Inflammatory macrophage (primary cell): ENCODE data around the gene NFASC.

Experiments used
- DNase-seq, 2 donors: peaks; one replicate each; pipeline ENCODE4 v3.0.0-alpha.2; 2020 to 2022

Gene NFASC

GRCh38 chr1:204928671-204929486 lies 58.2 kb downstream of the NFASC start:
- no peak for DNase-seq

DNA sequence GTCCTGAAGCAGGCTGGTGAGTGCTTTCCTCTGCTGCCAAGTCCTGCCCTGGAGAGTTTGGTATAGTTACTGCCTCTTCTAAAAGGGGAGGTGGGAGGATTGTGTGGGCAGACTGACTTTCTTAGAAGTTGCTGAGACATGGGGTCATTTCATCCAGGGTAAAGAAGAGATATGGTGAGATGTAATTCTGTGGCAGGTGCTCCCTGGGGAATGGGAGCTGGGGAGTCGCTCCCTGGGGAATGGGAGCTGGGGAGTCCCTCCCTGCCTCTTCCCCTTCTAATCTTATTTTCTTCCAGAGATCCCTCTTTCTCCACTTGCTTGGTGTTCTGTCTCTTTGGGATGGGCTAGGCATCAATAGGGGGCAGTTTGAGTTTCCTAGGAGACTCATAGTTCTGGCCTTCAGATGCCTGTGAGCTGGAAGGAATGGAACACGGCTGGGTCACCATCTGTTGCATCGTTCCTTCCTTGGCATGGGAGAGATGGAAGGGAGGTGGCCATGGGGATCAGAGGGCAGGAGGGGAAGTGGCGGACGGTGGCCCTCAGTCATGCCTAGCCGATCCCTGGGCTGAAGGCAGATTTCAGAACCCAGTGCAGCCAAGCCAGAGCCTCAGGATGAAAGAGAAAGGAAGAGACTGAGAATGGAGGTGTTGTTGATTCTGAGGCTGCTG lies 59.0 kb downstream of the NFASC start:
- DNase-seq, result no peak

DNA sequence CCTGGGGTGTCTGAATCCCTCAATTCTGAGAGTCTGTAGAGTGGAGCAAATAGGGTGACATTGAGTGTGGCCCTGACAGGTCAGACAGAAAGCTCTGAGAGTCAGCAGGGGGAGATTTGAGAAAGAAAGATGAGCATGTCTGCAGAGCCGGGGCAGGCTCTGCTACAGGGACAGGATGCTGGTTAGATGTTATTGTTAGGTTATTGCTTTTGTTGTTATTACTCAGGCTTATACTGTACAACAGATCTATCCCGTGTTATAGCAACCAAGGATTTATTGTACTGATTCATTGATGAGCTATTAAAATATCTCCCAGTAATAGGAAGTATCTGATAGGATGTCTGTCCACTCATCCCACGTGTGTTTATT lies 59.5 kb downstream of the NFASC start:
- no peak for DNase-seq

DNA sequence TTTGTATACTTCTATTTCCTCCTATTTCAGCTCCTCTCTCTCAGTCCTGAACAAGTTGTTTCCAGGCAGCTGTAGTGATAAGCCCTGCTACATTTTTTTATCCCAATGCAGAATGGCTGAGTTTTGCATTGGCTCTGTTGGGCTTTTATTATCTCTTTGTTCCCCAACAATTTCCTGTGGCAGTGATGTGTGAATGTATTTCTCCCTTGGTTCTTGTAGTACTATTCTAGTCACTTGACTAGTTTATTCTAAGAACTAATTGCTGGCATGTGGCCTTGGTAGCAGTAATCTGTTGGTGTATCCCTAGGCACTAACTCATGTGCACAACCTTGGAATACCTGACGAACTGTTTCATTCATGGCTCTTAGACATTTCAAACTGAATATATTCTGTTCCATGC lies 60.7 kb downstream of the NFASC start:
- no peak for DNase-seq

DNA sequence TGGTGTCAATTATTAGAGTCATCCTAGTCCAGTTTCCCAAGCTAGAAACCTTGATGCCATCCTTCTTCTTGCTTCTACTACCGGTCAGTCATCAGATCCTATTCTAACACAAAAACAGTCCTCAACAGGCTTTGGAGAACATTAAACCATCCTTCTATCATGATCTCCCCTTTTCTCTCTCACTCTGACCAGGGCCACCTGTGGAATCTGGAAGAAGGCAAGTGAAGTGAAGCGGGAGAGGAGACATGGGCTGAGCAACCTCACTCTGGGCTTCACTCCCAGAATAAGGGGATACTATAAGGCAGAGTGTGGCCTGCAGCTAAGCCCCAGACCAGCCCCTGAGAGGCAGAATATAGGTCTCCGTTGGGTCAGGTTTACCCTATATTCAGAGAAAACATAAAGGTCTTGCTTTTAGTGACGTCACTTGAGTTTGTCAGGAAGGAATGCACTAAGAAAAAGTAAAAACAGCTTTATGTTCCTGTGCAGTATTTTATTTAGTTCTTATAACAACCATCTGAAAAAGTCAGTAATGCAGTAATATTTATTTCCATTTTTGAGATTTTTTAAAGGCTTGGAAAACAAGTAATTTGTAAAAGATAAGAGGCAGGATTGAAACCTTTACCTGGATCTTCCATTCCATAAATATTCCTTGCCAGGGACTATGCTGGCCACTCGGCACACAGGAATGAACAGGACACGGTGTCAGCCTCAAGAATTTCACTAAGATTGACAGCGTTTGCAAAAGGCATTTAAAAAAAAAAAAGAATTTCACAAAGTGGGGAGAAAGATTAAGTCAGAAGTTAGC lies 61.3 kb downstream of the NFASC start:
- no peak for DNase-seq

DNA sequence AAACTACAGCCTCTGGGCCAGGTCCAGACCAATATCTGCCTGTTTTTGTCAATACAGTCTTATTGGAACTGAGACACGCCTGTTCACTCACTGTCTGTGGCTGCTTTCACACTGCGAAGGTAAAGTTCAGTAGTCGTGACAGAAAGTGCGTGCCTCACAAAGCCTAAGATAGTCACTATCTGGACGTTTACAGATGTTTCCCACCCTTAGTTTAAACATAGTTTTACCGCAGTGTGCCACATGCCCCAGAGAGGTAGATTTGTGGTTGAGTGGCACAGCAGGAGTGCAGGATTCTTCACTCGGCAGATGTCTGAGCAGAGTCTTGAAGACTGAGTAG lies 61.9 kb downstream of the NFASC start:
- no peak for DNase-seq

GRCh38 chr1:204935155-204935554 lies 64.5 kb downstream of the NFASC start:
- DNase-seq, result no peak

- no peak for DNase-seq
These were observed 66.1 kb downstream of the NFASC start for GRCh38 chr1:204936765-204937164.

DNA sequence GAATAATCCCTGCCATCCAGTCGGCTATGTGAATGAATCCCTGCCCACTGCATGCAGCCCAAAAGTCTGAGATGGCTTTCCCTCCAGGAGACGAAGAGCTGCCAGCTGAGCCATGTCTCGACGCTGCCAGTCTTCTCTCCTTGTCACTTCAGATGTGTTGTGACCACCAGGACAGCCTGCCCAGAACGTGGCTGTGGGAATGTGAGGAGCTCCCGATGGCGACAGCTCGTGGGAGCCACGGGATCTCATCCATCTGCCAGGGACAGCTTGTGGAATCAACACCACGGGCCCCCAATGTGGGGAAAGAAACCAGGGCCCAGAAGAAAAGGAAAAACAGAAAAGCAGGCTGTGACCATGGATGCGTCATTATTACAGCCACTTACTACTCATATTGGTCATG lies 67.2 kb downstream of the NFASC start:
- no peak for DNase-seq

GRCh38 chr1:204940591-204940990 lies 69.9 kb downstream of the NFASC start:
- DNase-seq, result no peak

GRCh38 chr1:204941421-204942338 lies 71.0 kb downstream of the NFASC start:
- DNase-seq, result peak; percentile 49 to 61

DNA sequence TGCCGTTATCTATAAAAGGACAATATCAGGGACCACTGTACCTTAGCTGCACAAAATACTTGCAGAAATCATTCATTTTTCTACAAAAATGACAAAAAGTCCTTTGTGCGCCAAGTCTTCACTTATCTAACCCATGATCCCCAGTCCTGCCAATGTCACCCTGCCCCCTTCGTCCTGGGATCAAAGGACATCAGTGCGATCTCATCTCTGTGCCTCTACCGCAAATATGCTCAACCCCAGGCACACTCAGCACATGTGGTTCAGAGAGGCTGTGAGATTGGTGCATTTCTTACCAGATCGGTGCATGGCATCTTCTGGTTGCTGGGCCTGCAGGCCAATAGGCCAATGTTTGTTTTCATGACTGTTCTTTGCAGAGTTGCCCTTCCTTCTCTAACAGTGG lies 72.8 kb downstream of the NFASC start:
- no peak for DNase-seq

DNA sequence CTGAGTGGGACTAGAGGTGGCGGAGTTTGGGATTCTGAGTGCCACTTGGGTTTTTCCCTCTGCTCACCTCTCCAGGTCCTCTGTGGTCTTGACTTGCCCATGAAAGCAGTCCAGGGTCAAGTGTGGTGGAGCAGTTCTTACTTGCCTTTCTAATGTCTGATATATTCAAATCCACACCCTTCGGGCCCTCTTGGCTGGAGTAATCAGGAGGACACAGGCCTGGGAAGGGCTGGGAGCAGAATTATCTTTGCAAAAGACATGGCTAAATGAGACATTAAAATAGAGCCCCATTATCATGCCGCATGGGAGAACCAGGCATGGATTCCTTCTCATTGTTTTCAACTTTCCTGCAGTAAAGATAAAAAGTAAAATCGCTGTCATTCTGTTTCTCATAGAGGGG lies 74.0 kb downstream of the NFASC start:
- DNase-seq, result no peak

GRCh38 chr1:204945565-204945977 lies 74.9 kb downstream of the NFASC start:
- DNase-seq, result no peak

DNA sequence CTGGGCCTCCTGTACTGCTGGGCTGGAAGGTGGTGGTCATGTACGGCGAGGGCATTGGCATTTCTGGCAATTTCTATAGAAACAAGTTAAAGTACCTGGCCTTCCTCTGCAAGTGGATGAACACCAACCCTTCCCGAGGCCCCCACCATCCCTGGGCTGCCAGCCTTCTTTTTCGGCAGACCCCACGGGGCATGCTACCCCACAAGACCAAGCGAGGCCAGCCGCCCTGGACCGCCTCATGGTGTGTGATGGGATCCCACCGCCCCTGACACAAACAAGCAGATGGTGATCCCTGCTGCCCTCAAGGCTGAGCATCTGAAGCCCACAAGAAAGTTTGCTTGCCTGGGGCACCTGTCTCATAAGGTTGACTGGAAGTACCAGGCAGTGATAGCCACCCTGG lies 76.0 kb downstream of the NFASC start:
- no peak for DNase-seq

DNA sequence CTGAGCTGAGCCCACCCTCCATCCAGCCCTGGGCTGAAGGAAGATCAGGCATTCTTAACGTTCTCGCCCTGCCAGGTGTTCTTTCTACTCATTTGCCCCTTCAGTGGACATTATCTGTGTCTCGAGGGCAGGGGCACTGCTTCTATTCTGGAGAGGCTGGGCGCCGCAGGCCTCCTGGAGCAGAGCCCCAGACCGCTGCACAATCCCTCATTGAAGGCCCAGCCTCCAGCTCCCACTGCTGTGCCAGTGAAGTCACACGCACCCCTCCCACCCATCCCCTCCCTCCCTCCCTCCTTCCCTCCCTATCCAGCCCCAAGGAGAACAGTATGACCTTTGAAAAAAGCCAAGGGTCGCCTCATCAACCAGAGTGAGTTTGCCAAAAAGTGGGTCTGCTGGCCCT lies 76.7 kb downstream of the NFASC start:
- no peak for DNase-seq

- DNase-seq, result no peak
These were observed 77.1 kb downstream of the NFASC start for GRCh38 chr1:204947747-204948146.

DNA sequence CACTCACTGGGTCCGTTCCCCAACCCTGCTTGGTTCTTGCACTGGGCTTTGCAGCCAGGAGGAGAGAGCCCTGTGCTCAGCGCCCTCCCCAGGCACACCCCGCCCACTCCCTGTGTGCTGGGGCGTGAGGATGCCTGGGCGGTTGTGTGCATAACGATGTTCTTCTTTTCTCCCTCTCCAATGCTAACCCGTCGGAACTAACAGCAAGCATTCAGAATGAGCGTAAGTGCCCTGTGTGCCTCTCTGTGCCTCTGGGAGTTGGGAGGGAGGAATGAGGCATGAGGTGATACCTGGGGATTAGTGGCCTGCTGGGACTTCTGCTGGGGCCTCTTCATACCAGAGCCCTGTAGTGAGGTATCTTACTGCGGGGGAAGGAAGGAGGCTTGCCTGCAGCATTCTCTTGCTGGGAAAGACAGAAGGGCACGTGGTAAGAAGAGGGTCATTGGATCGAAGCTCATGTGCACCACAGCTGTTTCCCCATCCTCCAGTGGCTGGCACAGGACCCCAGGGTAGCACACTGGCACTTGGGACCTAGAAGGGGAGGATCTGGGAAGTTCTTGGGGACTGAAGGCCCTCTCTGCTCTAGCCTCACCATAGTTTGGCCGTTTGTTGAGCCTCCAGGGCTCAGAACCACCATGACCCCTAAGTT lies 79.8 kb downstream of the NFASC start:
- DNase-seq, result no peak

GRCh38 chr1:204958317-204959307 lies 88.0 kb downstream of the NFASC start:
- no peak for DNase-seq

DNA sequence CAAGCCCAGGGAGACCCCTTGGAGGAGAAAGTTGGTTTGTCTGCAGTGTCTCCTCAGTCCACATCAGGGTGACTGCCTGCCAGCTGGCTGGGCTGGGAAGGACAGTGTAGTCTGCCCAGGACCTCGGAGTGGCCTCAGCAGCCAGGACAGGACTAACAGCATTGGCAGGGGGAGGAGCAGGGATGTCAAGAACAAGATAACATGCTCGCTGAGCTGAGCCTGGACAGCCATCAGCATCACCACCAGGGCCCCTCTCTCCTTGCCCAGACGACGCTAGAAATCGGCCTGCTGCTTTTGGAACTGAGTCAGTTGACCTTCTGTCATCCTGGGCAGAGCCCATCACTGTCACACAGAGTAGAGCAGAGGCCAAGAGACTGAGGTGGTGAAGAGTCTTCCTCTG lies 88.7 kb downstream of the NFASC start:
- DNase-seq, result no peak

GRCh38 chr1:204959836-204960235 lies 89.2 kb downstream of the NFASC start:
- DNase-seq, result no peak
